Measurements from ENCODE around the gene AGAP3.

Gene AGAP3

DNA sequence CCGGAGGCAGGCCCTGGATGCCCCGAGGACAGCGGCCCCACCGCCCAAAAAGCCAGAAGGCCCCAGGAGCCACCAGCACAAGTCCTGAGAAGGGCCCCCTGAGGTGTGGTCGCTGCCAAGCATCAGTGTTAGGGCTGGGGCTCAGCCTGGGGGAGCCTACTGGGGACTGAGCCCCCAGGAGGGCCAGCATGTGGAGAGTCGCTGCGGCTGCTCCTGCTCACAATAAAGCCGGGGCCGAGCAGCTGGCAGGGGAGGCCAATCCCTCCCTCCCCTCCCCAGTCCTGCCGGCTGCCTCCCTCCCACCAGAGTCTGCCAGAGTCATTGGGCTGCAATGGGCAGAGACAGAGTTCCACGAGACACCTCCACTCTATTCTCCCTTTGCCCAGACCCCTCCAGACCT, 41.0 kb upstream of the AGAP3 start:
- TF ChIP-seq, protein P1, sequence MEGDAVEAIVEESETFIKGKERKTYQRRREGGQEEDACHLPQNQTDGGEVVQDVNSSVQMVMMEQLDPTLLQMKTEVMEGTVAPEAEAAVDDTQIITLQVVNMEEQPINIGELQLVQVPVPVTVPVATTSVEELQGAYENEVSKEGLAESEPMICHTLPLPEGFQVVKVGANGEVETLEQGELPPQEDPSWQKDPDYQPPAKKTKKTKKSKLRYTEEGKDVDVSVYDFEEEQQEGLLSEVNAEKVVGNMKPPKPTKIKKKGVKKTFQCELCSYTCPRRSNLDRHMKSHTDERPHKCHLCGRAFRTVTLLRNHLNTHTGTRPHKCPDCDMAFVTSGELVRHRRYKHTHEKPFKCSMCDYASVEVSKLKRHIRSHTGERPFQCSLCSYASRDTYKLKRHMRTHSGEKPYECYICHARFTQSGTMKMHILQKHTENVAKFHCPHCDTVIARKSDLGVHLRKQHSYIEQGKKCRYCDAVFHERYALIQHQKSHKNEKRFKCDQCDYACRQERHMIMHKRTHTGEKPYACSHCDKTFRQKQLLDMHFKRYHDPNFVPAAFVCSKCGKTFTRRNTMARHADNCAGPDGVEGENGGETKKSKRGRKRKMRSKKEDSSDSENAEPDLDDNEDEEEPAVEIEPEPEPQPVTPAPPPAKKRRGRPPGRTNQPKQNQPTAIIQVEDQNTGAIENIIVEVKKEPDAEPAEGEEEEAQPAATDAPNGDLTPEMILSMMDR (IDR thresholded peaks at IDR 0.05; ENCODE audit: control insufficient read depth, extremely low read depth, insufficient read depth), result no peak
- no peak overlapping the region for H3K4me3 ChIP-seq (ENCODE audit: low read depth, low read length)
- DNase-seq (ENCODE audit: low read depth), result no peak

DNA sequence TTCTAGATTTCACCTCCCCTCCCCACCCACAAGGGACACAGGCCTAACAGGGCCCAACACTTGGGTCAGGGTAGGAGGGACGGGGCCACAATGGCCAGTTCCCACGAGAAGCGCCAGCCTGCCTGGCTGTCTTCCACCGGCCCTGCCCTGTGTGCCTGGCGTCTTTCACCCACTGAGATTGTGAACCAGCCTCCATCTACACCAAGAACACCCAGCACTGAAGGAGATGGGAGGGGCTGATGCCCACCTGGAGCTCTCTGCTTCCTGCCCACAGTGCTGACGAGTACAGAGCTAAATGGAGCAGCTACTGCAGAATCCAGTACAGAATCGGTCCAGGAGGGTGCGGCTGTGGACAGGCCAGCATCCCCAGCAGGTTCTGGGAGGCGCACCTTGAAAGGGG, 40.3 kb upstream of the AGAP3 start:
- TF ChIP-seq, protein P1 (IDR thresholded peaks at IDR 0.05; ENCODE audit: control insufficient read depth, extremely low read depth, insufficient read depth), result no peak
- H3K4me3 ChIP-seq (ENCODE audit: low read depth, low read length), result no peak overlapping the region
- no peak for DNase-seq (ENCODE audit: low read depth)

DNA sequence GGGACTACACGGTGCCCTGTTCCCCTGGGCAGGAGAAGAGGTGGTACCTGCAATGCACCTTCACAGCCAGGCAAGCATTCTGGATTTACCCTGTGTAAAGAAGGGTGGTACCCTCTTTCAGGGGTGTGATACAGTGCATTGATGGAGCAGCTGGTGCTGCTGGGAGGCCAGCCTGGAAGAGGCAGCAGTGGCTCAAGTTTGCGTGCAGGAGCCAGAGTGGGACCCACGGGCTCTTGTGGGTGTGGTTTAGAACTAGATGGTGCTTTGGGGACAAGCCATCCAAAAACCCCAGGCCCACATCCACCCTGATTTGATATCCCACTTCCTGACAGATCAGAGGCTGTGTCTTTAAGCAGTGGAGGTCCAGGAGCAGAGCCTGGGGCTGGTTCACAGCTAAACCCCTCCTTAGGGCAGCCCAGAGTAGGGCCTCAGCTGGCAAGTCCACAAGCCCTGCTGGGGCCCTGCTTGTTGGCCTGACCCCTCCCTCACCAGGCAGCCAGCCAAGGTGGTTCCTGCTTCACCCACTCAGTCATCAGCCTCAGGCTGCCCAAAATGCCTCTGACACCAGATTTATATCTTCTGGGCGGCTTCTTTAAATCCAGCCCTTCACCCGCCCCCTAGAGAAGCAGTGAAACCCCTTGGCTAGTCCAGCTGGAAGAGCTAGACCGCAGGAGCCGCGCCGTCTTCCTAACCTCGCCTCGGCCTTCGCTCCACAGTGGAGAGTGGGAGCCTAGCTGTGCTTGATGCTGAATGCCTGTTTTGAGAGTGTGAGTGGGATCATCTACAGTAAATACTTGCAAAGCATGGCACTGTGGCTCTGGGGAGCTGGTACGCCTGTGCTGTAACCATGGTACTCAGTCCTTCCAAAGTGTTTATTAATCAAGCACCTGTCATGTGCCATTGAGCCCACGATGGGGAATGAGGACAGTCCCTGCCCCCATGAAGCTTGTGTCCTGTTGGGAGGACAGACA, 39.4 kb upstream of the AGAP3 start:
- DNase-seq (ENCODE audit: low read depth), result no peak
- H3K4me3 ChIP-seq (ENCODE audit: low read depth, low read length), result no peak overlapping the region
- TF ChIP-seq, protein P1 (IDR thresholded peaks at IDR 0.05; ENCODE audit: control insufficient read depth, extremely low read depth, insufficient read depth), result no peak

DNA sequence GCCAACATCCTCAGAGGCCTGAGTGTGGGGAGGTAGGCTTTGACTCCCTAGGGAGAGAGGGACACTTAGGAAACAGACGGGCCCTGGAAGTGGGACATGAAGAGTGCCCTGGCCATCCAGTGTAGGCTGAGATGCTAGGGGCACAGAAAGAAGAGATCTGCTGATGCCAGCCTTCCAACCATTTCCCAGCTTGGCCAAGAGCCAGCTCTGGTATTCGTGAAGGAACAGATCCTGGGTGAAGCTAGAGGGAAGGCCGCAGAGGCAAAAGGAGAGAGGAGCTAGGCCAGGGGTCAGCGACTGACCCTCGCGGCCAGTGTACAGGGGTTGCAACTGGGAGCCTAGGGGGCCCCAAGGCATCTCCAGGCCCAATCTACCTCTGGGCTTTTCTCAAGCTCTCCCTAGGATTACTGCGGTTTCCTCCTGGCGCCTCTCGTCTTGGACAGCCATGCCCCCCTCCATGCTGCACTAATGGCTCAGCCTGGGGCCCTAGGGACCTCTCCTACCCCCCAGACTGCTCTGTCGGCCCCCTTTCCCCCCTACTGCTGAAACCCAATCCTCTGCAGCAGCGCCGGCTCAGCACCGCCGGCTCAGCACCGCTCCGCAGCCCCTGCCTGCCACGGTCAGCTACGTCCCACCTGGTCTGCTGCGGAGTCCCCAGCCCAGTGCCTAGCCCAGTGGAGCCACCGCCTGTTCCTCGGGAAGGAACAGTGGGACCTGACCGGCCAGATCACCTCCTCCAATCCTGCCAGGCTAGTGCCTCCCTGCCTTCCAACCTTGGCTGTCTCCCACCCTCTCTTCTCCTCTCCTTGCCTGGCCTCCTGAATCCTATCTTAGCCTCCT, 38.1 kb upstream of the AGAP3 start, which contains the start of gene ASIC3:
Gene ASIC3 (plus strand): TSS at position 556 of the 840 bp plus-strand sequence. CDS start 355 bp downstream, outside the sequence.
- H3K4me3 ChIP-seq (ENCODE audit: low read depth, low read length), result no peak within 1 kb of the TSS
- TF ChIP-seq, protein P1 (IDR thresholded peaks at IDR 0.05; ENCODE audit: control insufficient read depth, extremely low read depth, insufficient read depth), result no peak
- DNase-seq (ENCODE audit: low read depth), result no peak

DNA sequence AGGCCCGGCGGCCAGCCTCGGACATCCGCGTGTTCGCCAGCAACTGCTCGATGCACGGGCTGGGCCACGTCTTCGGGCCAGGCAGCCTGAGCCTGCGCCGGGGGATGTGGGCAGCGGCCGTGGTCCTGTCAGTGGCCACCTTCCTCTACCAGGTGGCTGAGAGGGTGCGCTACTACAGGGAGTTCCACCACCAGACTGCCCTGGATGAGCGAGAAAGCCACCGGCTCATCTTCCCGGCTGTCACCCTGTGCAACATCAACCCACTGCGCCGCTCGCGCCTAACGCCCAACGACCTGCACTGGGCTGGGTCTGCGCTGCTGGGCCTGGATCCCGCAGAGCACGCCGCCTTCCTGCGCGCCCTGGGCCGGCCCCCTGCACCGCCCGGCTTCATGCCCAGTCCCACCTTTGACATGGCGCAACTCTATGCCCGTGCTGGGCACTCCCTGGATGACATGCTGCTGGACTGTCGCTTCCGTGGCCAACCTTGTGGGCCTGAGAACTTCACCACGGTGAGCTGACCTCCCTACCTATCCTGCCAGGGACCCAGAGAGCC, 37.3 kb upstream of the AGAP3 start:
- no peak for DNase-seq (ENCODE audit: low read depth)
- no peak overlapping the region for H3K4me3 ChIP-seq (ENCODE audit: low read depth, low read length)
- TF ChIP-seq, protein P1 (IDR thresholded peaks at IDR 0.05; ENCODE audit: control insufficient read depth, extremely low read depth, insufficient read depth), result no peak

DNA sequence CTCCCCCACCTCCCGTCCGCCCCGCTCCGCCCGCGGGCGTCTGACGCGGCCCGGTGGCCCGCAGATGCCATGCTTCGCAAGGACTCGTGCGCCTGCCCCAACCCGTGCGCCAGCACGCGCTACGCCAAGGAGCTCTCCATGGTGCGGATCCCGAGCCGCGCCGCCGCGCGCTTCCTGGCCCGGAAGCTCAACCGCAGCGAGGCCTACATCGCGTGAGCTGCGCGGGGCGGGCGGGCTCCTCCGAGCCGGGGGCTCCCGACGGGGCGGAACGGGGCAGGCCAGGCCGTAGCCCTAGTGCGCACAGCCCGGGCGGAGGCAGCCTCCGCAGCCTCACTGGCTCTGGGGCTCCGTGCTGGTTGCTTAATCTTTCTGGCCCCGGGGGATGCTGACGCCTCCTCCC, 35.2 kb upstream of the AGAP3 start:
- TF ChIP-seq, protein P1 (IDR thresholded peaks at IDR 0.05; ENCODE audit: control insufficient read depth, extremely low read depth, insufficient read depth), result no peak
- no peak overlapping the region for H3K4me3 ChIP-seq (ENCODE audit: low read depth, low read length)
- DNase-seq (ENCODE audit: low read depth), result no peak

Data from LNCaP clone FGC (cell line).